Right ventricle myocardium inferior (tissue), 1 donor: ENCODE results near the gene ADAT3. TPM values are rescaled to one million over a fixed set of nuclear protein-coding genes. Genes with fewer than 3 reads are reported as not detected.

ENCODE experiments used
- total RNA-seq: library from RNA; stranded (reverse); fragmentation: NEBNext Ultra II Directional; extraction: Animal tissue kit (Norgen Biotek cat#: 25700); gene quantifications from one replicate; pipeline ENCODE4 v1.2.1, GENCODE V29; 2021
- donor health status: DM: no; HTN: yes; CAD: no; lungs with severe emphysema.

The ADAT3 gene
- total RNA-seq, 1 donor from 2014 or later = 1.6 TPM

Other genes with a start within 250 kb of the ADAT3 start
- gene ONECUT3, start 151.9 kb upstream of the ADAT3 start, total RNA-seq = not detected
- gene ATP8B3, start 93.1 kb upstream of the ADAT3 start, total RNA-seq = 0.68 TPM
- gene REXO1, start 56.9 kb upstream of the ADAT3 start, total RNA-seq = 17.8 TPM
- gene KLF16, start 41.8 kb upstream of the ADAT3 start, total RNA-seq = 11.0 TPM
- 61.5 TPM for gene ABHD17A, start 19.9 kb upstream of the ADAT3 start, total RNA-seq
- gene SCAMP4, start within 50 bp of the ADAT3 start, total RNA-seq = 17.9 TPM
- gene CSNK1G2, start 35.8 kb downstream of the ADAT3 start, total RNA-seq = 23.6 TPM
- gene BTBD2, start 110.3 kb downstream of the ADAT3 start, total RNA-seq = 48.7 TPM
- 234 TPM for gene MKNK2, start 145.8 kb downstream of the ADAT3 start, total RNA-seq
- 14.3 TPM for gene MOB3A, start 190.9 kb downstream of the ADAT3 start, total RNA-seq
- 1.4 TPM for gene IZUMO4, start 191.5 kb downstream of the ADAT3 start, total RNA-seq
- gene AP3D1, start 246.2 kb downstream of the ADAT3 start, total RNA-seq = 71.8 TPM